Epithelial cell of prostate (primary cell): ENCODE results near the gene UCP2.
"Not testable (repeated sequence)": the region's sequence is repeated elsewhere in the genome, so short reads cannot be mapped to it uniquely, and the experiment has no call there.

Experiments used
- DNase-seq: peaks from one replicate; pipeline ENCODE4 v3.0.0-alpha.2; 2011; ENCODE audit warnings: low read depth, low spot score
- H3K27ac ChIP-seq: fragments of 450-650 bp; 2 replicates; pipeline ENCODE4 v1.5.1; 2017; ENCODE audit warnings: mild to moderate bottlenecking

The UCP2 gene

GRCh38 chr11:73996161-73996747, 13.6 kb upstream of the UCP2 start:
- no peak for DNase-seq
- H3K27ac ChIP-seq, result no peak overlapping the region

GRCh38 chr11:73995731-73996130, 13.1 kb upstream of the UCP2 start:
- no peak for DNase-seq
- no peak overlapping the region for H3K27ac ChIP-seq

- no peak for DNase-seq
- H3K27ac ChIP-seq, result no peak overlapping the region
Measured at GRCh38 chr11:73995247-73995646, 12.6 kb upstream of the UCP2 start.

DNA sequence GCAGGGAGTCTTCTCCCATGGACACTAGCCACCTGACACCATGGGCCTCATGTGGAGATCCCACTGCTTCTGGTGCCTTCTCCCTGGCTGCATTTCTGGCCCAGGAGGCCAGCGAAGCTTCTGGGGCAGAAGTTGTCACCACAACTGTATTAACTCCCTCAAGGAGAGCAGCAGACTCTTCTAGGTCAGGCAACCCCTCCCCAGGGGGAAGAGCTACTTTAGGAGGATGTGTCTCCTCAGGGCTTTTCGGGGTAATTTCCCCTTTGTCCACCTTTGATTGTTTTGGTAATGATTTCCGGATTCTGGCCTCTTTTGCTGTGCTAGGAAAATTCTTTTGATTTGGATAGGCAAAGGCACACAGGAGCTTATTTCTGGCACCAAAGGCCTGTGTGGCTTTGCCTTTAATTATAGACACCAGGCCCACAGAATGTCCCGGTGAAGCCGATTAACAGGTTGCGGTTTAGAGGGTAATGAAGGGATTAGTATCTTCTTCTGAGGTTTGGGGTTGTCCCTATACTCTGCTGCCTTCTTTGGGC, 8.9 kb upstream of the UCP2 start:
- DNase-seq, result no peak
- H3K27ac ChIP-seq, result no peak overlapping the region

DNA sequence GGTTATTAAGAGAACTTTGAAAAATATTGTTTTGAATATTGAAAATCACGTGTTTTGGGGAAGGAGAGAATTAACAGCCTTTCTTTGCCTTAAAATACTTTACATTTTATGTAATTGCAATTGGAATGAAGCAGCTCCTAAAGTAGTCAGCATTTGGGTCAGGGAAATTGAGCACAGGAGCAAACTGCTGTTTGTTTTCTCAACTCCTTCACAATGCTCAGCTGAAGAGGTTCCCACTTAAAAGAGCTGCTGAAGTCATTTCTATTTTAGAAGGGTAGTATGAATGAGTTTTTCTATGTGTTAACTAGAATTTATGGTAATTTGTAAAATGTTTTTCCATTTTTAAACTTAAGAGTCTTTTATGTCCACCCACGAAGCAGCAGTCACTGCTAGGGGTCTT, 8.1 kb upstream of the UCP2 start:
- H3K27ac ChIP-seq, result no peak overlapping the region
- DNase-seq, result no peak

DNA sequence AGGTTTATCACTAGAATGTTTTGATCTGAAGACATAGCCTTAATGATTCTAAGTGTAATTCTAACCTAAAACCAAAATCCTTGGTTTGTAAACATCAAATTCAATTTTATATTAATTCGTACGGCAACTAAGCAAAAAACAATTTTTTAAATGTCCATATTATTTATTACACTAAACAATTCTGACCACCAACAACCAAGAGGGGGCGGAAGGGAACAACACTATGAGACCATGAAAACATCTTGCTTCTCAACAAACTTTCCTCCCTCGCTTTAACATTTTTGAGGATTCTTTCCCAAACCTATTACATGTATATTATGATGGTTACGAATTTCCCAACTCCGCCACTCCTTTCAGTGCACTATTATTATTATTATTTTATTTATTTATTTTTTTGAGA, 6.5 kb upstream of the UCP2 start:
- no peak overlapping the region for H3K27ac ChIP-seq
- DNase-seq, result no peak

- no peak overlapping the region for H3K27ac ChIP-seq
Measured at GRCh38 chr11:73988227-73988626, 5.6 kb upstream of the UCP2 start.

DNA sequence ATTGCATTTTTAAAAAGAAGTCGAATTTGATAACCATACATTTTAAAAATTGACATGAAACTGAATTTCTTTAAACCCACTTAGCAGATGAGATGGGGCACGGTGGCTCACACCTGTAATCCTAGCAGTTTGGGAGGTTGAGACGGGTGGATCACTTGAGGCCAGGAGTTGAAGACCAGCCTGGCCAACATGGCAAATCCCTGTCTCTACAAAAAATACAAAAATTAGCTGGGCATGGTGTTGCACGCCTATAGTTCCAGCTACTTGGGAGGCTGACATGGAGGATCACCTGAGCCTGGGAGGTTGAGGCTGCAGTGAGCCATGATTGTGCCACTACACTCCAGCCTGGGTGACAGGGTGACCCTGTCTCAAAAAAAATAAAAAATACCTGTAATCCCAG, 3.0 kb upstream of the UCP2 start:
- DNase-seq, H3K27ac ChIP-seq: not testable (repeated sequence)

More at GRCh38 chr11:73988227-73988626, 5.6 kb upstream of the UCP2 start:
- DNase-seq, result no peak

DNA sequence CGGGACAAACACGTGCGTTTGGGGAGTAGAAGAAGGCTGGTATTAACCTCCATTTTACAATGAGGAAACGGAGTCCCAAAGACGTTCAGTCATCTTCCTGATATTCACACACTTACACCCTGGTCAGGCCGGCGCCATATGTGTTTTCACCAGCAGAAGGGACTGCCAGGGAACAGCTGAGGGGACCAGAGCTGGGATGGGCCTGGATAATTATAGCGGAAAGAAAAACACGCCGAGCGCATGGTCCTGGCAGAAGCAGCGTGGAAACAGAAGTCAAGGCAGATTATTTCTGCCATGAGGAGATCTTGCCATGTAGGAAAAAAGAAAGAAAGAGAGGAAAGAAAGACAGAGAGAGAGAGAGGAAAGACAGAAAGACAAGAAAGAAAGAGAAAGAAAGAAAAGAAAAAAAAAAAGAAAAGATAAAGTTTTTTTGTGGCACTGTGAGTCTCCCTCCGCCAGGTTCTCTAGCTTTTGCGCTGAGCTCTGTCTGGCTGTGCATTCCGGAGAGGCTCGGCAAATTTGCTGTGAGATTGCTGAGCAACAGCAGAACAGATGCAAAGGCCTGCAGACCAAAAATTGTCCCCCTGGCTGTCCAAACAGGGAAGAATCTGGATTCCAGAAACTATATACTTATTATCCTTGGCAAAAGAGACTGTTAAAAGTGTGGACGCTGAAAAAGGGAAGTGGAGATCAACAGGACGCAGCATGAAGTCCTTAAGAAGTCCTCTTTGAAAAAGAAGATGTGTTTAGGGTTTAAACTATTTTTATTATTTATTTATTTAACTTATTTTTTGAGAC, 1.3 kb upstream of the UCP2 start:
- no peak for DNase-seq
- no peak overlapping the region for H3K27ac ChIP-seq

- peak overlapping the region; percentile 1 for H3K27ac ChIP-seq
- no peak for DNase-seq
Measured at GRCh38 chr11:73982990-73983740, 522 bp upstream of the UCP2 start.

GRCh38 chr11:73981051-73981805, 1.4 kb downstream of the UCP2 start:
- peak overlapping the region; percentile 40 for H3K27ac ChIP-seq

GRCh38 chr11:73980001-73980961, 2.4 kb downstream of the UCP2 start:
- peak overlapping the region; percentile 40 for H3K27ac ChIP-seq
- DNase-seq, result no peak

More at GRCh38 chr11:73981051-73981805, 1.4 kb downstream of the UCP2 start:
- DNase-seq, result no peak

GRCh38 chr11:73978576-73979086, 4.0 kb downstream of the UCP2 start:
- DNase-seq, result no peak
- no peak overlapping the region for H3K27ac ChIP-seq

- no peak overlapping the region for H3K27ac ChIP-seq
- DNase-seq, result no peak
Measured at GRCh38 chr11:73977856-73978519, 4.7 kb downstream of the UCP2 start.

DNA sequence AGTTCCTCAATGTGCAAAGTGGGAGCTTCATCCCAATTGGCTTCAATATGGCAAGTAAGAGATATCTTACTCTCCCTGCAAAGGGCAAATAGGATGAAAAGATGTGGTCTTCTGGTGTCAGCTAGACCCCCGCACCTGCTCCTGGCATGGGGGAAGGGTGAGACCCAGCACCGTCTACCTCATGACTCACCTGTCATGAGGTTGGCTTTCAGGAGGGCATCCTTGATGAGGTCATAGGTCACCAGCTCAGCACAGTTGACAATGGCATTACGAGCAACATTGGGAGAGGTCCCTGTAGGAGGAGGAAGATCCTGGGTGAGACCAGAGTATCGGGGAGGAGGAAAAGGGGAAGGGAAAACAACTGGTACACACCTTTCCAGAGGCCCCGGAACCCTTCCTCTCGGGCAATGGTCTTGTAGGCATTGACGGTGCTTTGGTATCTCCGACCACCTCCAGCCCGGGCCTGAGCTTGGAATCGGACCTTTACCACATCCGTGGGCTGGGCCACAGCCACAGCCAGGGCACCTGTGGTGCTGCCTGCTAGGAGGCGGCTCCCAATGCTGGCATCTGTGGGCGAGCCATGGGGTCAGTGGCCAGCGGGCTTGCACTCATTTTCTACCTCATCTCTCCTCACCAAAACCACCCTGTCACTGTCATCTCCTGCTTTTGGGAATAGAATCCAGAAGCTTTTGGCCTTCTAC, 6.0 kb downstream of the UCP2 start:
- no peak overlapping the region for H3K27ac ChIP-seq
- DNase-seq, result no peak

DNA sequence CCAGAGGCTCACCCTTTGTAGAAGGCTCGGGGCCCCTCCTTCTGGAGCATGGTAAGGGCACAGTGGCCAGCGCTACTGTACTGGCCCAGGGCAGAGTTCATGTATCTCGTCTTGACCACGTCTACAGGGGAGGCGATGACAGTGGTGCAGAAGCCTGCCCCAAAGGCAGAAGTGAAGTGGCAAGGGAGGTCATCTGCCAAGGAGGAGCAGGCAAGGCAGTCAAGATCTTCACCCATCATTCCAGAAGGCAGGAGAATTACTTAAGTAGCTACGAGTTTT, 7.2 kb downstream of the UCP2 start:
- no peak overlapping the region for H3K27ac ChIP-seq
- no peak for DNase-seq

DNA sequence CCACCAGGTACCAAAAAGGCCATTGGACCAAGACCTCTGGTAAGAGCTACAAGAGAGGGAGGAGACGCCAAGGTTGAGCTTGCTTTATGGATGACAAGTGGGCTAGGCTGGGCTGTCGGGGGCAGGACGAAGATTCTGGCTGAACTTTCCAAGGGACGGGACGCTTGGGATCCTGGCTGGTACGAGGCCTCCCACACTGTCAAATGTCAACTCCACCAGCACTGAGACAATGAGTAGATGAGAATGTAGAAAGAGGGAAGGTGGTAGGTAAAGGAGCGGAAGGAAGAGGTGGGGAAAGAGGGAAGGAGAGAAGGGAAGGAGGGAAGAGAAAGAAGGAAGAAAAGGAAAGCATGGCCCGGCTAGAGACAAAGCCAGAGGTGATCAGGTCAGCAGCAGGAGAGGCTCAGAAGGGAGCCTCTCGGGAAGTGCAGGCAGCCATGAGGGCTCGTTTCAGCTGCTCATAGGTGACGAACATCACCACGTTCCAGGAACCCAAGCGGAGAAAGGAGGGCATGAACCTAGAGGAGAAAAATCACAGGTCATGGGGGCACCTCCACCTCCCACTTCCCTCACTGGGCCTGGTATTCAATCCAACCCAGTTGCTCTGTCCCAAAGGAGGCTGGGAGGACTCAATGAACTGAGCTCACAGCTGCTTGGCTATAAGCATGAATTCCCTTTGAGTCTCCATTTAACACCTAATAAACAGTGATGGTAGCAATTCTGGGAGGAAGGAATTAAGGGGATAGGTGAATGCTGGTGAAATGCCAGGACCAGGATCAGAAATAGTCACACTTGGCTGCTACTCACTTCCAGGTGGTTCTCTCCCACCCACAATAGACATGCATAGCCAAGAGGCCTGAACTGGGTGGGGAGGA, 7.8 kb downstream of the UCP2 start:
- H3K27ac ChIP-seq, result no peak overlapping the region
- no peak for DNase-seq
